Gastroesophageal sphincter (tissue), 3 donors: ENCODE measurements around the gene FCHSD1.

ENCODE experiments used
- CTCF ChIP-seq, 4 experiments: fragments of 200-600 bp in 2 of 4; fragments of 450-650 bp in 2 of 4; sonication (generic) in 1 of 4; IDR thresholded peaks; one replicate each; pipeline ENCODE4 v1.5.1; 2017 to 2019; ENCODE audit warnings: antibody characterized with exemption in 4 of 4, mild to moderate bottlenecking in 2 of 4, moderate library complexity in 2 of 4
- EP300 ChIP-seq: sonication (generic); formaldehyde crosslinking; IDR thresholded peaks from one replicate; pipeline ENCODE4 v1.6.1; 2017; ENCODE audit warnings: antibody characterized with exemption, mild to moderate bottlenecking
- POLR2A ChIP-seq, 2 donors: fragments of 450-650 bp; IDR thresholded peaks; one replicate each; pipeline ENCODE4 v1.6.1; 2017; ENCODE audit warnings: antibody characterized with exemption in 2 of 2, mild to moderate bottlenecking in 2 of 2, moderate library complexity in 1 of 2

DNA sequence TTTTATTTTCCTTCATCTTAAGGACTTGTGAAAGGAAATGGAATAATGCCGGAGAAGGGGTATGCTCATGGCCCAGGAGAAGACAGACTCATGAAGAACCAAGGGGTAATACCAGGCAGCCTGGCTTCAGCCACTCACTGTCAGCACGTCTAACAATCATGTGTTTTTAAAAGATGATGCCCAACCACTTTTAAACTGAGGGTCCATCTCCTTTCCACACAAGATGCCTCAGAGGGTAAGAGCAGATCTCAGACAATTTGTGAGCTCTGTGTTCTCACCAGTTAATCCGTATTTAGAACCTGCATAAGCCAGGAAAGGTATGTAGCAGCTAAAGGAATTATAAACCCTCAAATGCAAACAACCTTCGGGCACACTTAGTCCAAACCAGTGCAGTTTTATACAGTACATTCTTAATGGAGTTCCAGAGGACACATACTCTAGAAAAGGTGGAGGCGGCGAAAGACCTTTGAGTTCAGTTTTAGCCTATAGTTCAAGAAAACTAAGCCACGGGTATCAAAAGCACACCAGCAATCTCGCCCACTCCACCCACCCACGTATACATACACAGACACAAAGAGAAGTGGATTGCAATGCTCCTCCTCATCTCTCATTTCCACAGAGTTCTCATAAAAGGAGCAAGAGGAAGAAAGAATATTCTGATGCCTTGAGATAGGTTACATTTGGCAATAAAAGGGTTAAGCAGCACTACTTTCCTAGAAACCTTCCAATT is 35.1 kb downstream of the FCHSD1 start:
- TF ChIP-seq POLR2A (IDR thresholded peaks at IDR 0.05): no peak
- TF ChIP-seq CTCF (IDR thresholded peaks at IDR 0.05): no peak
- no peak for TF ChIP-seq EP300
